Tibial nerve (tissue), 3 donors: ENCODE measurements around the gene SAMD8.

Source experiments
- CTCF ChIP-seq, 5 experiments: fragments of 200-600 bp in 3 of 5; fragments of 450-650 bp in 2 of 5; sonication (generic) in 3 of 5; IDR thresholded peaks; one replicate each; pipeline ENCODE4 v1.5.1; 2016 to 2019; ENCODE audit warnings: antibody characterized with exemption in 5 of 5, mild to moderate bottlenecking in 3 of 5, moderate library complexity in 2 of 5
- POLR2A ChIP-seq, 2 donors: fragments of 450-650 bp; IDR thresholded peaks; one replicate each; pipeline ENCODE4 v1.6.1; 2017; ENCODE audit warnings: antibody characterized with exemption in 2 of 2, mild to moderate bottlenecking in 2 of 2, moderate library complexity in 2 of 2

GRCh38 chr10:75121322-75121721 lies 9.9 kb downstream of the SAMD8 start:
- TF ChIP-seq CTCF (IDR thresholded peaks at IDR 0.05) (no peak), POLR2A (IDR thresholded peaks at IDR 0.05) (no peak)
